ENCODE data around the gene POLR3C. TPM values are rescaled to one million over a fixed set of nuclear protein-coding genes. Genes with fewer than 3 reads are reported as not detected.
A peak's percentile ranks its signal among the peaks of the same experiment; 100 is the strongest.
"Not testable (repeated sequence)": the region's sequence is repeated elsewhere in the genome, so short reads cannot be mapped to it uniquely, and the experiment has no call there.

POLR3C gene
- total RNA-seq (2014; rRNA removed; shearing (Covaris generic)) = 48.2 and 51.1 TPM in 2 replicates

- DNase-seq (ENCODE audit: low read depth) = peak; percentile 94
Observed at GRCh38 chr1:145823565-145824498, at the start of gene POLR3C, which contains the start of gene RNF115. Gene POLR3C (plus strand): TSS chr1:145824200. CDS start chr1:145825777, 1,577 bp downstream. Gene RNF115 (minus strand): TSS chr1:145824095. CDS start chr1:145823873, 222 bp downstream.

GRCh38 chr1:145777357-145778145 is 46.4 kb upstream of the POLR3C start:
- no peak for DNase-seq (ENCODE audit: low read depth)

- DNase-seq (ENCODE audit: low read depth) = no peak
Observed at GRCh38 chr1:145778146-145778540, 45.9 kb upstream of the POLR3C start.

GRCh38 chr1:145782272-145783099 is 41.5 kb upstream of the POLR3C start:
- peak; percentile 94 for DNase-seq (ENCODE audit: low read depth)

- no peak for DNase-seq (ENCODE audit: low read depth)
Observed at GRCh38 chr1:145784409-145784808, 39.6 kb upstream of the POLR3C start.

GRCh38 chr1:145785547-145785946 is 38.5 kb upstream of the POLR3C start:
- DNase-seq (ENCODE audit: low read depth) = no peak

- DNase-seq (ENCODE audit: low read depth) = no peak
Observed at GRCh38 chr1:145786271-145786670, 37.7 kb upstream of the POLR3C start.

- DNase-seq (ENCODE audit: low read depth) = no peak
Observed at GRCh38 chr1:145788580-145788979, 35.4 kb upstream of the POLR3C start.

GRCh38 chr1:145791860-145792259 is 32.1 kb upstream of the POLR3C start:
- not testable (repeated sequence) for DNase-seq (ENCODE audit: low read depth)

GRCh38 chr1:145792484-145792883 is 31.5 kb upstream of the POLR3C start:
- DNase-seq (ENCODE audit: low read depth) = no peak

GRCh38 chr1:145795257-145795881 is 28.6 kb upstream of the POLR3C start:
- no peak for DNase-seq (ENCODE audit: low read depth)

- no peak for DNase-seq (ENCODE audit: low read depth)
Observed at GRCh38 chr1:145796753-145797152, 27.2 kb upstream of the POLR3C start.

- no peak for DNase-seq (ENCODE audit: low read depth)
Observed at GRCh38 chr1:145799806-145800205, 24.2 kb upstream of the POLR3C start.

- no peak for DNase-seq (ENCODE audit: low read depth)
Observed at GRCh38 chr1:145804235-145805045, 19.6 kb upstream of the POLR3C start.

- DNase-seq (ENCODE audit: low read depth) = no peak
Observed at GRCh38 chr1:145805057-145805456, 18.9 kb upstream of the POLR3C start.

GRCh38 chr1:145806408-145806807 is 17.6 kb upstream of the POLR3C start:
- no peak for DNase-seq (ENCODE audit: low read depth)

- no peak for DNase-seq (ENCODE audit: low read depth)
Observed at GRCh38 chr1:145806844-145807243, 17.2 kb upstream of the POLR3C start.

GRCh38 chr1:145812977-145813810 is 10.8 kb upstream of the POLR3C start:
- DNase-seq (ENCODE audit: low read depth) = peak; percentile 16

- peak; percentile 76 for DNase-seq (ENCODE audit: low read depth)
Observed at GRCh38 chr1:145818095-145818494, 5.9 kb upstream of the POLR3C start.

Measured in M059J (cell line).